ENCODE measurements around the gene PPP1R14C. TPM values are rescaled to one million over a fixed set of nuclear protein-coding genes. Genes with fewer than 3 reads are reported as not detected.
"Not testable (repeated sequence)": the region's sequence is repeated elsewhere in the genome, so short reads cannot be mapped to it uniquely, and the experiment has no call there.

The PPP1R14C gene
- polyA plus RNA-seq (2013, experiment 1 of 2; ENCODE audit: insufficient read length), result 2.6 TPM
- 3.5 TPM for polyA plus RNA-seq (2013, experiment 2 of 2; ENCODE audit: insufficient read length)

GRCh38 chr6:150142670-150143515, at the start of gene PPP1R14C:
Gene PPP1R14C, plus strand, starts transcription at chr6:150143044. Its CDS starts 149 bp downstream, at chr6:150143193.
- peak; percentile 48 for DNase-seq

GRCh38 chr6:150093397-150093796, 49.4 kb upstream of the PPP1R14C start:
- DNase-seq, result no peak

GRCh38 chr6:150098155-150098554, 44.7 kb upstream of the PPP1R14C start:
- DNase-seq, result no peak

- no peak for DNase-seq
Measured at GRCh38 chr6:150099546-150099945, 43.3 kb upstream of the PPP1R14C start.

GRCh38 chr6:150099953-150100352, 42.9 kb upstream of the PPP1R14C start:
- no peak for DNase-seq

GRCh38 chr6:150100745-150101144, 42.1 kb upstream of the PPP1R14C start:
- no peak for DNase-seq

- no peak for DNase-seq
Measured at GRCh38 chr6:150102750-150103270, 40.0 kb upstream of the PPP1R14C start.

GRCh38 chr6:150112233-150112632, 30.6 kb upstream of the PPP1R14C start:
- no peak for DNase-seq

GRCh38 chr6:150115769-150116168, 27.1 kb upstream of the PPP1R14C start:
- DNase-seq, result no peak

GRCh38 chr6:150116200-150116800, 26.5 kb upstream of the PPP1R14C start:
- no peak for DNase-seq

GRCh38 chr6:150118203-150118602, 24.6 kb upstream of the PPP1R14C start:
- no peak for DNase-seq

GRCh38 chr6:150118627-150119026, 24.2 kb upstream of the PPP1R14C start:
- DNase-seq, result no peak

- peak; percentile 45 for DNase-seq
Measured at GRCh38 chr6:150119173-150119572, 23.7 kb upstream of the PPP1R14C start.

GRCh38 chr6:150123645-150124044, 19.2 kb upstream of the PPP1R14C start:
- no peak for DNase-seq

- no peak for DNase-seq
Measured at GRCh38 chr6:150124235-150124634, 18.6 kb upstream of the PPP1R14C start.

- DNase-seq, result no peak
Measured at GRCh38 chr6:150126641-150127291, 16.1 kb upstream of the PPP1R14C start.

GRCh38 chr6:150128425-150128824, 14.4 kb upstream of the PPP1R14C start:
- no peak for DNase-seq

GRCh38 chr6:150129616-150130505, 13.0 kb upstream of the PPP1R14C start:
- DNase-seq, result no peak

- DNase-seq, result no peak
Measured at GRCh38 chr6:150133686-150134085, 9.2 kb upstream of the PPP1R14C start.

- DNase-seq, result no peak
Measured at GRCh38 chr6:150134280-150134920, 8.4 kb upstream of the PPP1R14C start.

GRCh38 chr6:150137711-150138110, 5.1 kb upstream of the PPP1R14C start:
- not testable (repeated sequence) for DNase-seq
